PC-3 (cell line): Measurements from ENCODE around the gene SLC25A47.
"Not testable (repeated sequence)": the region's sequence is repeated elsewhere in the genome, so short reads cannot be mapped to it uniquely, and the experiment has no call there.

Experiments
- EZH2phosphoT487 ChIP-seq: fragments of 300-600 bp; sonication (generic); IDR thresholded peaks from 2 replicates; pipeline ENCODE4 v1.6.1; 2018; ENCODE audit warnings: mild to moderate bottlenecking, antibody characterized with exemption, low read length, borderline replicate concordance
- TF ChIP-seq, protein P1 (sequence below): fragments of 300-600 bp; sonication (generic); conservative IDR thresholded peaks from 2 replicates; pipeline ENCODE4 v1.5.1; 2017; ENCODE audit warnings: antibody characterized with exemption, low read depth, mild to moderate bottlenecking, low read length

DNA sequence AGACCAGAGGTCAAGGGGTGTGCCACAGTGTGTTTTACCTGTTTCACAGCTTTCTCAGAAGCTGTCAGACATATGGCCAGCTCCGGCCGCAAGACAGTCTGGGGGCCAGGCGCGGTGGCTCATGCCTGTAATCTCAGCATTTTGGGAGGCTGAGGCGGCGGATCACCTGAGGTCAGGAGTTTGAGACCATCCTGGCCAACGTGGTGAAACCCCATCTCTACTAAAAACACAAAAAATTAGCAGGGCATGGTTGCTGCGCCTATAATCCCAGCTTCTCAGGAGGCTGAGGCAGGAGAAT, 35.2 kb upstream of the SLC25A47 start:
- TF ChIP-seq, protein P1, sequence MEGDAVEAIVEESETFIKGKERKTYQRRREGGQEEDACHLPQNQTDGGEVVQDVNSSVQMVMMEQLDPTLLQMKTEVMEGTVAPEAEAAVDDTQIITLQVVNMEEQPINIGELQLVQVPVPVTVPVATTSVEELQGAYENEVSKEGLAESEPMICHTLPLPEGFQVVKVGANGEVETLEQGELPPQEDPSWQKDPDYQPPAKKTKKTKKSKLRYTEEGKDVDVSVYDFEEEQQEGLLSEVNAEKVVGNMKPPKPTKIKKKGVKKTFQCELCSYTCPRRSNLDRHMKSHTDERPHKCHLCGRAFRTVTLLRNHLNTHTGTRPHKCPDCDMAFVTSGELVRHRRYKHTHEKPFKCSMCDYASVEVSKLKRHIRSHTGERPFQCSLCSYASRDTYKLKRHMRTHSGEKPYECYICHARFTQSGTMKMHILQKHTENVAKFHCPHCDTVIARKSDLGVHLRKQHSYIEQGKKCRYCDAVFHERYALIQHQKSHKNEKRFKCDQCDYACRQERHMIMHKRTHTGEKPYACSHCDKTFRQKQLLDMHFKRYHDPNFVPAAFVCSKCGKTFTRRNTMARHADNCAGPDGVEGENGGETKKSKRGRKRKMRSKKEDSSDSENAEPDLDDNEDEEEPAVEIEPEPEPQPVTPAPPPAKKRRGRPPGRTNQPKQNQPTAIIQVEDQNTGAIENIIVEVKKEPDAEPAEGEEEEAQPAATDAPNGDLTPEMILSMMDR = not testable (repeated sequence)
- TF ChIP-seq EZH2phosphoT487 = not testable (repeated sequence)
